Osteoblast (primary cell): ENCODE results near the gene CD274. TPM values are rescaled to one million over a fixed set of nuclear protein-coding genes. Genes with fewer than 3 reads are reported as not detected.
"Not testable (repeated sequence)": the region's sequence is repeated elsewhere in the genome, so short reads cannot be mapped to it uniquely, and the experiment has no call there.

Experiments used
- DNase-seq: peaks from one replicate; pipeline ENCODE4 v3.0.0; 2011; ENCODE audit warnings: low spot score, mixed read lengths; ENCODE audit not compliant: insufficient read length; ENCODE audit errors: missing footprints
- H2AFZ ChIP-seq: 2 replicates; pipeline ENCODE4 v1.6.0; 2011; ENCODE audit warnings: mild to moderate bottlenecking, low read length
- H3K27ac ChIP-seq: 2 replicates; pipeline ENCODE4 v1.5.1; 2011; ENCODE audit warnings: mild to moderate bottlenecking, low read depth, low read length, moderate library complexity
- H3K27me3 ChIP-seq: 2 replicates; pipeline ENCODE4 v1.6.0; 2012; ENCODE audit warnings: mild to moderate bottlenecking, control low read depth, inconsistent platforms, low read length, moderate library complexity; ENCODE audit not compliant: insufficient read depth
- H3K36me3 ChIP-seq: 2 replicates; pipeline ENCODE4 v1.5.1; 2011; ENCODE audit warnings: mild to moderate bottlenecking, low read length, control low read depth, moderate library complexity; ENCODE audit not compliant: insufficient read depth
- H3K4me1 ChIP-seq: 2 replicates; pipeline ENCODE4 v1.5.1; 2011; ENCODE audit warnings: mild to moderate bottlenecking, low read length, control low read depth, moderate library complexity; ENCODE audit not compliant: insufficient read depth
- H3K4me2 ChIP-seq: 2 replicates; pipeline ENCODE4 v1.6.0; 2011; ENCODE audit warnings: mild to moderate bottlenecking, low read length; ENCODE audit not compliant: insufficient read depth
- H3K4me3 ChIP-seq: fragments of 200-600 bp; sonication (generic); 3 replicates; pipeline ENCODE4 v1.5.1; 2012; ENCODE audit warnings: mild to moderate bottlenecking, low read length, inconsistent platforms; ENCODE audit not compliant: insufficient read depth
- H3K79me2 ChIP-seq: 2 replicates; pipeline ENCODE4 v1.6.0; 2012; ENCODE audit warnings: mild to moderate bottlenecking, low read length, control low read depth, inconsistent platforms; ENCODE audit not compliant: insufficient read depth
- H3K9me3 ChIP-seq: 2 replicates; pipeline ENCODE4 v1.5.1; 2011; ENCODE audit warnings: low read depth, low read length, control low read depth
- H4K20me1 ChIP-seq: 2 replicates; pipeline ENCODE4 v1.6.0; 2012; ENCODE audit warnings: mild to moderate bottlenecking, low read length, control low read depth; ENCODE audit not compliant: insufficient read depth
- CTCF ChIP-seq: IDR thresholded peaks from 2 replicates; pipeline ENCODE4 v1.5.1; 2011; ENCODE audit warnings: mild to moderate bottlenecking, low read depth, low read length, moderate library complexity; ENCODE audit errors: extremely low read depth
- total RNA-seq: library from RNA; depleted of rRNA; stranded (reverse); fragments of >200 nt; gene quantifications from 2 replicates; pipeline ENCODE4 v1.2.3, GENCODE V29; 2012

CD274 gene
- total RNA-seq, 1 donor, result 0.72 TPM

DNA sequence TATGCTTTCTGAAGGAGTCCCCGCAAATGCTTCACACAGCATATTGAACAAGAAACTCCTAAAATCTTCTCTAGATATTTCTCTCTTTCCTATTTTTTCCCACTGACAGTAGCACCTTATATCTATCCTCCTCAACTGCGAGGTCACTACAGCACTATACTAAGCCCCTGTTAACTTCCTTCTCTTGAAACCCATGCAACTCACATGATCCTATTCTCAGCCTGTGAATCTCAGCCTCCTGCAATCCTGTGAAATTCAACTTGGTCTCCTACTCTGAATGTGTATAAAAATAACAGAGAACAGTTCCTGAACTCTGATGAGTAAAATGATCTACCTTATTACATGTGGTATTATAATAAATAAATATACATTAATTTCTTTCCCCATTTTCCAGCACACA is 6.5 kb upstream of the CD274 start:
- Histone ChIP-seq H3K36me3 (no peaks in the 10 kb centered on the region), H4K20me1 (no peaks in the 10 kb centered on the region), H3K4me2 (no peak overlapping the region), H3K4me3 (no peak overlapping the region), H3K27me3 (no peaks in the 10 kb centered on the region), H2AFZ (no peak overlapping the region), H3K79me2 (no peaks in the 10 kb centered on the region), H3K4me1 (peaks cover 5% of the 10 kb centered on the region), H3K27ac (no peak overlapping the region), H3K9me3 (no peaks in the 10 kb centered on the region)
- TF ChIP-seq CTCF, result no peak
- no peak for DNase-seq

DNA sequence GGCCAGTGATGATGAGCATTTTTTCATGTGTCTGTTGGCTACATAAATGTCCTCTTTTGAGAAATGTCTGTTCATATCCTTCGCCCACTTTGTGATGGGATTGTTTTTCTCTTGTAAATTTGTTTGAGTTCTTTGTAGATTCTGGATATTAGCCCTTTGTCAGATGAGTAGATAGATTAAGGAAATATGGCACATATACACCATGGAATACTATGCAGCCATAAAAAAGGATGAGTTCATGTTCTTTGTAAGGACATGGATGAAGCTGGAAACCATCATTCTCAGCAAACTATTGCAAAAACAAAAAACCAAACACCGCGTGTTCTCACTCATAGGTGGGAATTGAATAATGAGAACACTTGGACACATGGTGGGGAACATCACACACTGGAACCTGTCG is 5.2 kb upstream of the CD274 start:
- not testable (repeated sequence) for H4K20me1 ChIP-seq, H3K4me2 ChIP-seq, DNase-seq, H3K79me2 ChIP-seq, H3K27me3 ChIP-seq, H3K9me3 ChIP-seq, H3K4me3 ChIP-seq, H2AFZ ChIP-seq, H3K36me3 ChIP-seq, H3K27ac ChIP-seq
- peaks cover 15% of the 10 kb centered on the region for H3K4me1 ChIP-seq

- H3K27me3 ChIP-seq, result no peaks in the 10 kb centered on the region
- no peaks in the 10 kb centered on the region for H3K36me3 ChIP-seq
- no peak overlapping the region for H3K4me2 ChIP-seq
- TF ChIP-seq CTCF, result no peak
- H4K20me1 ChIP-seq, result no peaks in the 10 kb centered on the region
- H3K27ac ChIP-seq, result no peak overlapping the region
- H3K4me1 ChIP-seq, result peaks cover 15% of the 10 kb centered on the region
- no peak for DNase-seq
- no peak overlapping the region for H3K4me3 ChIP-seq
- no peak overlapping the region for H2AFZ ChIP-seq
- peaks cover 4% of the 10 kb centered on the region for H3K79me2 ChIP-seq
- no peaks in the 10 kb centered on the region for H3K9me3 ChIP-seq
These were observed 4.5 kb upstream of the CD274 start for GRCh38 chr9:5445886-5446285.

- no peak for DNase-seq
- no peak overlapping the region for H3K4me3 ChIP-seq
- H3K27me3 ChIP-seq, result no peaks in the 10 kb centered on the region
- H2AFZ ChIP-seq, result no peak overlapping the region
- H3K36me3 ChIP-seq, result no peaks in the 10 kb centered on the region
- H4K20me1 ChIP-seq, result no peaks in the 10 kb centered on the region
- peaks cover 19% of the 10 kb centered on the region for H3K4me1 ChIP-seq
- H3K79me2 ChIP-seq, result peaks cover 10% of the 10 kb centered on the region
- H3K9me3 ChIP-seq, result no peaks in the 10 kb centered on the region
- no peak overlapping the region for H3K4me2 ChIP-seq
- TF ChIP-seq CTCF, result no peak
- no peak overlapping the region for H3K27ac ChIP-seq
These were observed 3.7 kb upstream of the CD274 start for GRCh38 chr9:5446451-5447236.
